Osteoblast (primary cell): Measurements from ENCODE around the gene TIMM9. TPM values are rescaled to one million over a fixed set of nuclear protein-coding genes. Genes with fewer than 3 reads are reported as not detected.
A peak's percentile ranks its signal among the peaks of the same experiment; 100 is the strongest.
"Not testable (repeated sequence)": the region's sequence is repeated elsewhere in the genome, so short reads cannot be mapped to it uniquely, and the experiment has no call there.

Experiments
- DNase-seq: peaks from one replicate; pipeline ENCODE4 v3.0.0; 2011; ENCODE audit warnings: low spot score, mixed read lengths; ENCODE audit not compliant: insufficient read length; ENCODE audit errors: missing footprints
- H2AFZ ChIP-seq: 2 replicates; pipeline ENCODE4 v1.6.0; 2011; ENCODE audit warnings: mild to moderate bottlenecking, low read length
- H3K27ac ChIP-seq: 2 replicates; pipeline ENCODE4 v1.5.1; 2011; ENCODE audit warnings: mild to moderate bottlenecking, low read depth, low read length, moderate library complexity
- H3K27me3 ChIP-seq: 2 replicates; pipeline ENCODE4 v1.6.0; 2012; ENCODE audit warnings: mild to moderate bottlenecking, control low read depth, inconsistent platforms, low read length, moderate library complexity; ENCODE audit not compliant: insufficient read depth
- H3K36me3 ChIP-seq: 2 replicates; pipeline ENCODE4 v1.5.1; 2011; ENCODE audit warnings: mild to moderate bottlenecking, low read length, control low read depth, moderate library complexity; ENCODE audit not compliant: insufficient read depth
- H3K4me1 ChIP-seq: 2 replicates; pipeline ENCODE4 v1.5.1; 2011; ENCODE audit warnings: mild to moderate bottlenecking, low read length, control low read depth, moderate library complexity; ENCODE audit not compliant: insufficient read depth
- H3K4me2 ChIP-seq: 2 replicates; pipeline ENCODE4 v1.6.0; 2011; ENCODE audit warnings: mild to moderate bottlenecking, low read length; ENCODE audit not compliant: insufficient read depth
- H3K4me3 ChIP-seq: fragments of 200-600 bp; sonication (generic); 3 replicates; pipeline ENCODE4 v1.5.1; 2012; ENCODE audit warnings: mild to moderate bottlenecking, low read length, inconsistent platforms; ENCODE audit not compliant: insufficient read depth
- H3K79me2 ChIP-seq: 2 replicates; pipeline ENCODE4 v1.6.0; 2012; ENCODE audit warnings: mild to moderate bottlenecking, low read length, control low read depth, inconsistent platforms; ENCODE audit not compliant: insufficient read depth
- H3K9me3 ChIP-seq: 2 replicates; pipeline ENCODE4 v1.5.1; 2011; ENCODE audit warnings: low read depth, low read length, control low read depth
- H4K20me1 ChIP-seq: 2 replicates; pipeline ENCODE4 v1.6.0; 2012; ENCODE audit warnings: mild to moderate bottlenecking, low read length, control low read depth; ENCODE audit not compliant: insufficient read depth
- CTCF ChIP-seq: IDR thresholded peaks from 2 replicates; pipeline ENCODE4 v1.5.1; 2011; ENCODE audit warnings: mild to moderate bottlenecking, low read depth, low read length, moderate library complexity; ENCODE audit errors: extremely low read depth
- total RNA-seq: library from RNA; depleted of rRNA; stranded (reverse); fragments of >200 nt; gene quantifications from 2 replicates; pipeline ENCODE4 v1.2.3, GENCODE V29; 2012

Gene TIMM9
- total RNA-seq, 1 donor: 18.1 TPM

- no peak for TF ChIP-seq CTCF
- Histone ChIP-seq H3K9me3 (no peaks in the 10 kb centered on the region), H3K4me3 (no peak overlapping the region), H3K36me3 (peaks cover 30% of the 10 kb centered on the region), H3K79me2 (peaks cover 37% of the 10 kb centered on the region), H3K4me1 (peaks cover 21% of the 10 kb centered on the region), H2AFZ (no peak overlapping the region), H3K27me3 (no peaks in the 10 kb centered on the region), H3K4me2 (peak overlapping the region; percentile 91), H3K27ac (peak overlapping the region; percentile 10), H4K20me1 (no peaks in the 10 kb centered on the region)
- DNase-seq: peak; percentile 75
Observed at GRCh38 chr14:58430156-58430555, 2.8 kb upstream of the TIMM9 start.

GRCh38 chr14:58428118-58428683 is 870 bp upstream of the TIMM9 start:
- TF ChIP-seq CTCF: no peak
- H3K4me3 ChIP-seq: peak overlapping the region; percentile 91
- peak; percentile 53 for DNase-seq
- no peaks in the 10 kb centered on the region for H4K20me1 ChIP-seq
- H3K27ac ChIP-seq: peak overlapping the region; percentile 96
- H3K4me1 ChIP-seq: peaks cover 21% of the 10 kb centered on the region
- H2AFZ ChIP-seq: peak overlapping the region; percentile 90
- peaks cover 54% of the 10 kb centered on the region for H3K79me2 ChIP-seq
- peaks cover 14% of the 10 kb centered on the region for H3K36me3 ChIP-seq
- no peaks in the 10 kb centered on the region for H3K9me3 ChIP-seq
- H3K4me2 ChIP-seq: peak overlapping the region; percentile 91
- H3K27me3 ChIP-seq: no peaks in the 10 kb centered on the region

GRCh38 chr14:58426670-58427280 is 556 bp downstream of the TIMM9 start:
- TF ChIP-seq CTCF: no peak
- no peaks in the 10 kb centered on the region for H4K20me1 ChIP-seq
- DNase-seq: peak; percentile 71
- no peaks in the 10 kb centered on the region for H3K9me3 ChIP-seq
- no peaks in the 10 kb centered on the region for H3K27me3 ChIP-seq
- peak overlapping the region; percentile 91 for H3K4me3 ChIP-seq
- peak overlapping the region; percentile 91 for H3K4me2 ChIP-seq
- H3K36me3 ChIP-seq: peaks cover 2% of the 10 kb centered on the region
- H3K4me1 ChIP-seq: peaks cover 21% of the 10 kb centered on the region
- H2AFZ ChIP-seq: peak overlapping the region; percentile 99
- H3K27ac ChIP-seq: peak overlapping the region; percentile 96
- peaks cover 55% of the 10 kb centered on the region for H3K79me2 ChIP-seq

GRCh38 chr14:58416934-58417333 is 10.4 kb downstream of the TIMM9 start:
- H3K27ac ChIP-seq, H4K20me1 ChIP-seq, H2AFZ ChIP-seq, DNase-seq, H3K27me3 ChIP-seq, H3K4me2 ChIP-seq, H3K9me3 ChIP-seq, H3K4me1 ChIP-seq, H3K4me3 ChIP-seq: not testable (repeated sequence)
- Histone ChIP-seq H3K36me3 (peaks cover 58% of the 10 kb centered on the region), H3K79me2 (peaks cover 40% of the 10 kb centered on the region)
